NT2/D1 (cell line): ENCODE measurements around the gene TMEM255B.
A peak's percentile ranks its signal among the peaks of the same experiment; 100 is the strongest.
"Not testable (repeated sequence)": the region's sequence is repeated elsewhere in the genome, so short reads cannot be mapped to it uniquely, and the experiment has no call there.

ENCODE experiments used
- DNase-seq: peaks from one replicate; pipeline ENCODE4 v3.0.0-alpha.2; 2011; ENCODE audit warnings: low read depth, low spot score
- H3K27me3 ChIP-seq: 2 replicates; pipeline ENCODE4 v1.6.0; 2011; ENCODE audit warnings: mild to moderate bottlenecking; ENCODE audit not compliant: insufficient read length, insufficient read depth
- H3K36me3 ChIP-seq: 2 replicates; pipeline ENCODE4 v1.6.1; 2011; ENCODE audit warnings: mild to moderate bottlenecking, low read length, mixed read lengths; ENCODE audit not compliant: insufficient read depth, insufficient read length
- H3K4me1 ChIP-seq: 2 replicates; pipeline ENCODE4 v1.5.1; 2011; ENCODE audit not compliant: insufficient read depth, insufficient read length
- H3K4me3 ChIP-seq: 2 replicates; pipeline ENCODE4 v1.5.1; 2011; ENCODE audit warnings: low read depth; ENCODE audit not compliant: insufficient read length
- H3K9ac ChIP-seq: 2 replicates; pipeline ENCODE4 v1.6.0; 2011; ENCODE audit warnings: low read depth; ENCODE audit not compliant: insufficient read length
- H3K9me3 ChIP-seq: 2 replicates; pipeline ENCODE4 v1.5.1; 2011; ENCODE audit warnings: mild to moderate bottlenecking, low read length; ENCODE audit not compliant: insufficient read depth
- SUZ12 ChIP-seq: IDR thresholded peaks from 2 replicates; pipeline ENCODE4 v1.6.1; 2011; ENCODE audit not compliant: insufficient read length, insufficient read depth; ENCODE audit errors: extremely low read depth
- YY1 ChIP-seq: IDR thresholded peaks from 2 replicates; pipeline ENCODE4 v1.6.1; 2011; ENCODE audit not compliant: insufficient read length, insufficient read depth
- ZNF274 ChIP-seq: IDR thresholded peaks from 2 replicates; pipeline ENCODE4 v1.6.1; 2011; ENCODE audit warnings: mild to moderate bottlenecking, low read depth, low read length

TMEM255B gene

DNA sequence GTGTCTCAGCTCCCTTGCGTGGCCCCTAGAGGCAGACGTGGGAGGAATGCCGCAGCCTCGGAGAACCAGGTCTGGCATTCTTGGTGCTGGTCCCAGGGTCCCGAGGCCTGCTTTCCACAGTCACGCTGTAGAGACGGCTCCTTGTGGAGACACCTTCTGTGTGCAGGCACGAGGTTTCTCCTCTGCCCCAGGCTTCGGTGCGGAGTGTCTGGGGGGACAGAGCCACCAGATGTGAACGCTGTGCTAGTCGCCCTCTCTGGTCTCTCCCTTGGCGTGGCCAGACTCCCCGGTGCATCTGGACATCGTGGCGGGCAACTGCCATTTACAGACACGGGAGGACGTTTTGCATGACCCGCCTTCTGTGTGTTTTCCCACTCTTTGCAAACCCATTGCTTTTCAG lies 7.5 kb upstream of the TMEM255B start:
- TF ChIP-seq SUZ12 (no peak), ZNF274 (no peak), YY1 (no peak)
- no peak overlapping the region for H3K4me3 ChIP-seq
- peaks cover 4% of the 10 kb centered on the region for H3K4me1 ChIP-seq
- no peaks in the 10 kb centered on the region for H3K27me3 ChIP-seq
- H3K36me3 ChIP-seq: no peaks in the 10 kb centered on the region
- H3K9ac ChIP-seq: no peak overlapping the region
- H3K9me3 ChIP-seq: peaks cover 3% of the 10 kb centered on the region; the same call in 1 of the 2 replicates
- DNase-seq: no peak

DNA sequence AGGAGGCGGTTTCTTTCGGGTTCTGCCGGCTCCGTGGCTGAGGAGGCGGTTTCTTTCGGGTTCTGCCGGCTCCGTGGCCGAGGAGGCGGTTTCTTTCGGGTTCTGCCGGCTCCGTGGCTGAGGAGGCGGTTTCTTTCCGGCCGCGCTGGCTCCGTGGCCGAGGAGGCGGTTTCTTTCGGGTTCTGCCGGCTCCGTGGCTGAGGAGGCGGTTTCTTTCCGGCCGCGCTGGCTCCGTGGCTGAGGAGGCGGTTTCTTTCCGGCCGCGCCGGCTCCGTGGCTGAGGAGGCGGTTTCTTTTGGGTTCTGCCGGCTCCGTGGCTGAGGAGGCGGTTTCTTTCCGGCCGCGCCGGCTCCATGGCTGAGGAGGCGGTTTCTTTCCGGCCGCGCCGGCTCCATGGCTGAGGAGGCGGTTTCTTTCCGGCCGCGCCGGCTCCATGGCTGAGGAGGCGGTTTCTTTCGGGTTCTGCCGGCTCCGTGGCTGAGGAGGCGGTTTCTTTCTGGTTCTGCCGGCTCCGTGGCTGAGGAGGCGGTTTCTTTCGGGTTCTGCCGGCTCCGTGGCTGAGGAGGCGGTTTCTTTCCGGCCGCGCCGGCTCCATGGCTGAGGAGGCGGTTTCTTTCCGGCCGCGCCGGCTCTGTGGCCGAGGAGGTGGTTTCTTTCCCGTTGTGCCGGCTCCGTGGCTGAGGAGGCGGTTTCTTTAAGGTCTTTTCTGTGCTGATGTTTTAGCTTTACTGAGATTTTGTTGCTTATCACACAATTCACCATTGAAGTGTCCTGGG lies 6.6 kb upstream of the TMEM255B start:
- not testable (repeated sequence) for H3K9me3 ChIP-seq, H3K27me3 ChIP-seq, H3K4me1 ChIP-seq, DNase-seq, H3K4me3 ChIP-seq, H3K36me3 ChIP-seq, H3K9ac ChIP-seq

DNA sequence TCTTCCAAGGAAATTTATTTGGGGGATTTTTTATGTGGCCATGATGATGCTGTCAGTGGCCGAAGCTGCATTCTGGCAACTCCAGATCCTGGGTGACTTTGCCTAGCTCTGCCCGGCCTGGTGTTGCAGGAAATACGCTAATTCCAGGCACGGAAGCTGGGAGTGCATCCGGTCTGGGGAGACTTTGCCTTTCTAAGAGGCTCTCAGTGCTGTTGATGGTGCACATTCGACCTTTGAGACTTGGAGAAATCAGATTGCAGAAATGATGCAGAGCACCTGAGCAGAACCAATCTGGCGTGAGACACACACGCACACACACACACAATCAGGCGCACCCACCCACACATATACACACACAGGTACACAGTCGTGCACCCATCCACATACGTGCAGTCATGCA lies 5.9 kb upstream of the TMEM255B start:
- Histone ChIP-seq H3K4me3 (no peak overlapping the region), H3K36me3 (no peaks in the 10 kb centered on the region), H3K4me1 (peaks cover under 1% of the 10 kb centered on the region), H3K27me3 (peaks cover 14% of the 10 kb centered on the region), H3K9ac (no peak overlapping the region), H3K9me3 (peaks cover 3% of the 10 kb centered on the region; the same call in 1 of the 2 replicates)
- TF ChIP-seq SUZ12 (no peak), YY1 (no peak), ZNF274 (no peak)
- no peak for DNase-seq

DNA sequence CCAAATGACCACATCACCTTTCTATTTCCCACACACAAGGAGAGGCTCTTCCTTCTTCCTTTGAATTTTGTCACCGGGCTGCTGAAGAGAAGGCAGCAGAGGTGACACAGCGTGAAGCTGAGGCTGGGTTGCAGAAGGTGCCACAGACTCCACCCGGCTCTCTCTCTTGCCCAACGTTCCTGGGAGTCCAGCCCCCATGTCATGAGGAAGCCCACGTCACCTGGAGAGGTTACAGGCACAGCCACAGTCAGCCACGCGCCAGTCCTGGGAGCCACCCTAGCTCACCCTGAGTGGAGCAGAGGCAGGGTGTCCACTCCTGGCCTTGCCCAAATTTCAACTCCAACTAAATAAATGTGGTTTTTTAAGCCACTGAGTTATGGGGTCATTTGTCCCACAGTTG lies 4.8 kb upstream of the TMEM255B start:
- Histone ChIP-seq H3K36me3 (no peaks in the 10 kb centered on the region), H3K9me3 (peaks cover 3% of the 10 kb centered on the region; the same call in 1 of the 2 replicates), H3K27me3 (peaks cover 22% of the 10 kb centered on the region), H3K4me3 (no peak overlapping the region), H3K9ac (no peak overlapping the region), H3K4me1 (no peaks in the 10 kb centered on the region)
- no peak for DNase-seq
- TF ChIP-seq YY1 (no peak), SUZ12 (no peak), ZNF274 (no peak)

DNA sequence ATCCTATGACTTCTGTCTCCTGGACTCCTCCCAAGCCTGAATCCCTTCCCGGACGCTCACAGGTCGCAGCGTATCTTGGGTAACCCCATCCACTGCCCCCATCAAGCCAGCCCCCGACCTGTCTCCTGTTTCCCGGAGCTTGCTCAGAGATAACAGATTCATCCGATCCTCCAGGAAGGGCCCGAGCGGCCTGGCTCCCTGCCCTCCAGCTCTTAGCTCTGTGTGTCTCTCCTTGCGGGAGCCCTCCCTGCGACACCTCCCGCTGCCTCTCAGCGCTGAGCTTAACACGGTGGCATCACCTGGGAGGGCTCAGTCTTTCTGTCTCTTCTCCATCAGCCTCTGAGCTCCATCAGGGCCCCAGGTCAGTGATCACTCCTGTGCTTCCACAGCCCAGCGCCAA lies 4.3 kb upstream of the TMEM255B start:
- H3K9me3 ChIP-seq: peaks cover 3% of the 10 kb centered on the region; the same call in 1 of the 2 replicates
- DNase-seq: no peak
- no peak overlapping the region for H3K4me3 ChIP-seq
- H3K4me1 ChIP-seq: no peaks in the 10 kb centered on the region
- H3K36me3 ChIP-seq: no peaks in the 10 kb centered on the region
- H3K27me3 ChIP-seq: peaks cover 26% of the 10 kb centered on the region
- TF ChIP-seq SUZ12 (no peak), YY1 (no peak), ZNF274 (no peak)
- no peak overlapping the region for H3K9ac ChIP-seq

DNA sequence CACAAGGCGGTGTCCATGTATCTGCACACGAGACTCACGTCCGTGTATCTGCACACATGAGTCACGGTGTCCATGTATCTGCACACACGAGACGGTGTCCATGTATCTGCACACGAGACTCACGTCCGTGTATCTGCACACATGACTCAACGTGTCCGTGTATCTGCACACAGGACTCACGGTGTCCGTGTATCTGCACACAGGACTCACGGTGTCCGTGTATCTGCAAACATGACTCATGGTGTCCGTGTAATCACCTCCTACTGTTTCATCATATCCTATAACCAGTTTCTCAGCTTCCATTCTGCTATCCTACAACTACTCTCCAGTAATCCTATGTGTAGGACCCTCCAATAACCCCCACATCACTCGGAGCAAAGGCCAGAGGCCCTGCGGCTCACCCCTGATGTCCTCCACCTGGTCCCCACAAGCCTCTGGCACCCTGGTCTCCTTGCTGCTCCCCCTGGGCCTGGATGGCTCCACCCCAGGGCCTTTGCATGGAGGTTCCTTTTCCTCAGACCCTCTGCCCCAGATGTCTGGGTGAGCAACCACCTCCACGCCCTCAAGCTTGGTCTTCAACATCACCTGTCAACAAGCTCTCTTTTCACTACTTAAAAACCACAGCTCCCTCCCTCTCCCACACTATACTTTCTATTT lies 2.5 kb upstream of the TMEM255B start:
- Histone ChIP-seq H3K36me3 (no peaks in the 10 kb centered on the region), H3K9me3 (no peaks in the 10 kb centered on the region), H3K9ac (no peak overlapping the region), H3K27me3 (peaks cover 45% of the 10 kb centered on the region), H3K4me1 (no peaks in the 10 kb centered on the region), H3K4me3 (no peak overlapping the region)
- DNase-seq: no peak
- TF ChIP-seq YY1 (no peak), ZNF274 (no peak), SUZ12 (no peak)

DNA sequence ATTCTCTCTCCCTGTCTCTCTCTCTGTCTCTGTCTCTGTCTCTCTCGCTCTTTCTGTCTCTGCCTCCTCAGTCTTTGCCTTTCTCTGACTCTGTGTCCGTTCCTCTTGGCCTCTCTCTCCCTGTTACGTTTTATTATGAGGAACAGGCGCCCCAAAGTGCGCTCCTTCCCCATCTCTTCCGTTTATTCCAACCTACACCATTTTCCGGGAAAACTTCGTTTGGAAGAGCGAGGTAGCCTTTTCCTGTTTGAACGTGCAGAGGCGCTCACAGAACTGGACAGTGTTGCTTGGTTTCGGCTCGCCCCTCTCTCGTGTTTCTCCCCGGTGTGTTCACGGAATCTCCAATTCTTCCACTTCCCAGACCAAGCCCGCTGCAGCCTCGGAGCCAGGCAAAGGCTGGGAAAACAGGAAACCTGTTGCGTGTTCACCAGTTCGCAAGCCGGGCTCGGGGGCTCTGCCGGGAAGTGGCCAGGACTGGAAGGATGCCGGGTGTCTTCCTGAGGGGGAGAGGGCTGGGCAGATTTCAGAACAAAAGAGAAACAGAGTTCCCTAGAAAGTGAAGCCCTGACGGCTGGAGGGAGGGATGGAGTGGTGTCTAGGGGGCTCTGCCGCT lies 605 bp downstream of the TMEM255B start:
- TF ChIP-seq ZNF274 (no peak), SUZ12 (no peak), YY1 (no peak)
- DNase-seq: no peak
- Histone ChIP-seq H3K9me3 (no peaks in the 10 kb centered on the region), H3K4me1 (no peaks in the 10 kb centered on the region), H3K36me3 (no peaks in the 10 kb centered on the region), H3K4me3 (peak overlapping the region; percentile 54), H3K9ac (peak overlapping the region; percentile 34), H3K27me3 (peaks cover 47% of the 10 kb centered on the region)
